Stimulated activated CD8-positive, alpha-beta memory T cell treated with anti-CD3 and anti-CD28 coated beads, Interleukin-7, amount 100 ng/mL, for 1 hour (primary cell): ENCODE measurements around the gene CADPS2.

Source experiments
- DNase-seq, 2 donors: peaks; one replicate each; pipeline ENCODE4 v3.0.0-alpha.2; 2020; ENCODE audit warnings: low read depth in 2 of 2

The CADPS2 gene

GRCh38 chr7:122310119-122311021 is 575.9 kb downstream of the CADPS2 start:
- DNase-seq: no peak

GRCh38 chr7:122309421-122309820 is 576.8 kb downstream of the CADPS2 start:
- DNase-seq: no peak

- DNase-seq: no peak
Measured at GRCh38 chr7:122307228-122307621, 579.0 kb downstream of the CADPS2 start.

GRCh38 chr7:122306320-122307227 is 579.7 kb downstream of the CADPS2 start:
- DNase-seq: no peak

- no peak for DNase-seq
Measured at GRCh38 chr7:122305475-122306319, 580.6 kb downstream of the CADPS2 start.

GRCh38 chr7:122304996-122305421 is 581.3 kb downstream of the CADPS2 start:
- no peak for DNase-seq

- no peak for DNase-seq
Measured at GRCh38 chr7:122304319-122304975, 581.8 kb downstream of the CADPS2 start, which contains the start of gene FEZF1. Gene FEZF1, minus strand, starts transcription at chr7:122304750. Its CDS starts 313 bp downstream, at chr7:122304437.

- DNase-seq: no peak
Measured at GRCh38 chr7:122303531-122304318, 582.5 kb downstream of the CADPS2 start.

- no peak for DNase-seq
Measured at GRCh38 chr7:122302761-122303530, 583.3 kb downstream of the CADPS2 start.

GRCh38 chr7:122301858-122302760 is 584.2 kb downstream of the CADPS2 start:
- no peak for DNase-seq

- no peak for DNase-seq
Measured at GRCh38 chr7:122300956-122301833, 585.1 kb downstream of the CADPS2 start.

GRCh38 chr7:122300211-122300932 is 585.9 kb downstream of the CADPS2 start:
- no peak for DNase-seq

- DNase-seq: no peak
Measured at GRCh38 chr7:122299624-122300210, 586.5 kb downstream of the CADPS2 start.

- no peak for DNase-seq
Measured at GRCh38 chr7:122298618-122299017, 587.6 kb downstream of the CADPS2 start.

GRCh38 chr7:122298131-122298530 is 588.1 kb downstream of the CADPS2 start:
- no peak for DNase-seq

- DNase-seq: no peak
Measured at GRCh38 chr7:122291189-122291588, 595.1 kb downstream of the CADPS2 start.
